ENCODE measurements around the gene FTCD. TPM values are rescaled to one million over a fixed set of nuclear protein-coding genes. Genes with fewer than 3 reads are reported as not detected.

The FTCD gene
- total and polyA plus RNA-seq, 10 donors, result 0.35 to 2.8 (median 0.81) TPM; not detected in 5

- Histone ChIP-seq H3K9me3 (no peaks in the 10 kb centered on the region), H3K4me1 (peaks cover 0 to 29% (median 2%) of the 10 kb centered on the region in 6 donors), H3K27me3 (replicated peaks in 1 of 7) (peaks cover 0 to 3% (median 0%) of the 10 kb centered on the region in 7 donors), H3K36me3 (peaks cover 0 to 38% (median 4%) of the 10 kb centered on the region in 6 donors), H3K4me3 (no peak overlapping the region), H3K27ac (no peak overlapping the region)
- TF ChIP-seq POLR2AphosphoS5 (IDR thresholded peaks at IDR 0.05), result no peak
- TF ChIP-seq, protein P1, sequence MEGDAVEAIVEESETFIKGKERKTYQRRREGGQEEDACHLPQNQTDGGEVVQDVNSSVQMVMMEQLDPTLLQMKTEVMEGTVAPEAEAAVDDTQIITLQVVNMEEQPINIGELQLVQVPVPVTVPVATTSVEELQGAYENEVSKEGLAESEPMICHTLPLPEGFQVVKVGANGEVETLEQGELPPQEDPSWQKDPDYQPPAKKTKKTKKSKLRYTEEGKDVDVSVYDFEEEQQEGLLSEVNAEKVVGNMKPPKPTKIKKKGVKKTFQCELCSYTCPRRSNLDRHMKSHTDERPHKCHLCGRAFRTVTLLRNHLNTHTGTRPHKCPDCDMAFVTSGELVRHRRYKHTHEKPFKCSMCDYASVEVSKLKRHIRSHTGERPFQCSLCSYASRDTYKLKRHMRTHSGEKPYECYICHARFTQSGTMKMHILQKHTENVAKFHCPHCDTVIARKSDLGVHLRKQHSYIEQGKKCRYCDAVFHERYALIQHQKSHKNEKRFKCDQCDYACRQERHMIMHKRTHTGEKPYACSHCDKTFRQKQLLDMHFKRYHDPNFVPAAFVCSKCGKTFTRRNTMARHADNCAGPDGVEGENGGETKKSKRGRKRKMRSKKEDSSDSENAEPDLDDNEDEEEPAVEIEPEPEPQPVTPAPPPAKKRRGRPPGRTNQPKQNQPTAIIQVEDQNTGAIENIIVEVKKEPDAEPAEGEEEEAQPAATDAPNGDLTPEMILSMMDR (IDR thresholded peaks at IDR 0.05 in 8 of 11, conservative IDR thresholded peaks at IDR 0.05 in 3 of 11), result no peak
- TF ChIP-seq POLR2A (IDR thresholded peaks at IDR 0.05), result no peak
- 74 to 90% (median 86%) methylated on average over 7 of the region's 7 CpGs for WGBS, 5 donors
- intact Hi-C loops (cut with DNase I; ENCODE audit: low total_unique reads), result no loop called here
- DNase-seq, result no peak
Measured at GRCh38 chr21:46187814-46188213, 32.4 kb upstream of the FTCD start.

DNA sequence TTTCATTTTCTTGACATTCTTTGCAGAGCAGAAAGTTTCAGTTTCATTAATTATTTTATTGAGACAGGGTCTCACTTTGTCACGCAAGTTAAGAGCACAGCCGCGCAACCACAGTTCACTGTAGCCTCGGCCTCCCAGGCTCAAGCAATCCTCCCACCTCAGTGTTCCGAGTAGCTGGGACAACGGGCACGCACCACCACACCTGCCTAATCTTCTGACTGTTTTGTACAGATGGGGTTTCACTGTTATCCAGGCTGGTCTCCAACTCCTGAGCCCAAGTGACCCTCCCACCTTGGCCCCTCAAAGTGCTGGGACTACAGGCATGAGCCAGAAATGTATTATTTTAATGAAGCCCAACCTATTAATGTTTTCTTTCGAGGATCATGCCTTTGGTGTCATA, 31.9 kb upstream of the FTCD start:
- intact Hi-C loops (cut with DNase I; ENCODE audit: low total_unique reads), result no loop called here
- WGBS, 5 donors, result 90 to 95% (median 91%) methylated on average over 8 of the region's 8 CpGs
- Histone ChIP-seq H3K4me3 (no peak overlapping the region), H3K36me3 (peaks cover 0 to 33% (median 2%) of the 10 kb centered on the region in 6 donors), H3K9me3 (no peaks in the 10 kb centered on the region), H3K4me1 (peaks cover 0 to 33% (median 2%) of the 10 kb centered on the region in 6 donors), H3K27me3 (replicated peaks in 1 of 7) (peaks cover 0 to 7% (median 0%) of the 10 kb centered on the region in 7 donors), H3K27ac (no peak overlapping the region)
- TF ChIP-seq POLR2A (IDR thresholded peaks at IDR 0.05) (no peak), POLR2AphosphoS5 (IDR thresholded peaks at IDR 0.05) (no peak)
- TF ChIP-seq, protein P1 (IDR thresholded peaks at IDR 0.05 in 8 of 11, conservative IDR thresholded peaks at IDR 0.05 in 3 of 11), result no peak
- no peak for DNase-seq

GRCh38 chr21:46185716-46186115, 30.3 kb upstream of the FTCD start:
- peak overlapping the region in 2 of 8 donors; percentile 58 to 81 for H3K4me3 ChIP-seq
- H3K9me3 ChIP-seq, result no peaks in the 10 kb centered on the region
- peaks cover 0 to 7% (median 0%) of the 10 kb centered on the region in 7 donors for H3K27me3 ChIP-seq (replicated peaks in 1 of 7)
- peaks cover 0 to 17% (median 0%) of the 10 kb centered on the region in 6 donors for H3K36me3 ChIP-seq
- peaks cover 0 to 33% (median 2%) of the 10 kb centered on the region in 6 donors for H3K4me1 ChIP-seq
- WGBS, 5 donors, result 67 to 71% (median 68%) methylated on average over 7 of the region's 7 CpGs
- intact Hi-C loops (cut with DNase I; ENCODE audit: low total_unique reads), result no loop called here
- DNase-seq, result no peak
- no peak for TF ChIP-seq POLR2A (IDR thresholded peaks at IDR 0.05)
- TF ChIP-seq, protein P1 (IDR thresholded peaks at IDR 0.05 in 8 of 11, conservative IDR thresholded peaks at IDR 0.05 in 3 of 11), result no peak
- TF ChIP-seq POLR2AphosphoS5 (IDR thresholded peaks at IDR 0.05), result no peak
- peak overlapping the region in 6 of 8 donors; percentile 77 to 89 (median 84) for H3K27ac ChIP-seq

DNA sequence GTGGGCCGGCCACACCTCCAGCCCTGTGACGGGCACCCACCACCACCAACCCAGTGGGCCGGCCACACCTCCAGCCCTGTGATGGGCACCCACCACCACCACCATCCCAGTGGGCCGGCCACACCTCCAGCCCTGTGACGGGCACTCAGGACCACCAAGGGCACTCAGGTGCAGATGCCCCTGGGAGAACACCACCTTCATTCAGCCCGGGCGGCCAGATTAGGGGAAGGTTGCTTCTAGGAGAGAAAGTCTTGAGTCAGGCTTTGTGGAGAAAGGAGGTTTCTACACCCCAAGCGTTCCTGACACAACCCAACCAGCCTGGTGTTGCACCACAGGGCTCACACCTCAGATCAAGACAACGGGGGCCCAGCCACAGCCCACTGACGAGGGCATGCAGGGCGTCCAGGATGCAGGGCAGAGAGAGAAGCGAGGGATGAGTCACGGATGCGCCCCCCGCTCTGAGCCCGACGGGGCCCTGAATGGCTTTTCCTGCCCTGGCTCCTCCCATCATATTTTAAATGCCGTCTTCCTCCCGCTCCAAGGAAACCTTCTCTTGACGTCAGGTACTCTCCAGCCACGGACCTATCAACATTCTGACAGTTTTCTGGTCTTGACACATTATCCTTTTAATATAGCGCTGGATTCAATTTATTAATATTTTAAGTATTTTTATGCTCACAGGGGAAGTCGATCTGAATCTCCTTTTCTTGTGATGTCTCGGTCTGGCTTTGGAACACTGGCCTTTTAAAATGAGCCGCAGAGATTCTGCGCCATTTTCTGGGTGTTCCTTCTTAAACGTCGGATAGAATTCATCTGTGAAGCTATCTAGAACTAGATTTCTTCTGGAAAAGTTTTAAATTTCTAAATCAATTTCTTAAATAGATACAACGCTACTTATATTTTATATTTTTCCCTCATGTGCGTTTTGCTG, 29.5 kb upstream of the FTCD start:
- peaks cover 0 to 9% (median 0%) of the 10 kb centered on the region in 6 donors for H3K36me3 ChIP-seq
- no peaks in the 10 kb centered on the region for H3K9me3 ChIP-seq
- peak; percentile 94 for DNase-seq
- peak overlapping the region; percentile 24 to 81 (median 58) for H3K4me3 ChIP-seq
- WGBS, 5 donors, result 11 to 47% (median 14%) methylated on average over 25 to 30 of the region's 30 CpGs
- H3K4me1 ChIP-seq, result peaks cover 0 to 33% (median 2%) of the 10 kb centered on the region in 6 donors
- H3K27ac ChIP-seq, result peak overlapping the region; percentile 70 to 89 (median 82)
- TF ChIP-seq, protein P1 (IDR thresholded peaks at IDR 0.05 in 8 of 11, conservative IDR thresholded peaks at IDR 0.05 in 3 of 11), result no peak
- peak; percentile 37 to 73 (median 62) for TF ChIP-seq POLR2AphosphoS5 (IDR thresholded peaks at IDR 0.05)
- H3K27me3 ChIP-seq (replicated peaks in 1 of 7), result peaks cover 0 to 7% (median 0%) of the 10 kb centered on the region in 7 donors
- intact Hi-C loops (cut with DNase I; ENCODE audit: low total_unique reads), result no loop called here
